CD14-positive monocyte (primary cell): ENCODE results near the gene CDYL2. TPM values are rescaled to one million over a fixed set of nuclear protein-coding genes. Genes with fewer than 3 reads are reported as not detected.

Experiments used
- DNase-seq, 3 donors: peaks; one replicate each; pipeline ENCODE4 v3.0.0-alpha.2; 2011 to 2022
- H2AFZ ChIP-seq: 2 replicates; pipeline ENCODE4 v1.6.0; 2012; ENCODE audit warnings: mild to moderate bottlenecking, low read depth, low read length, inconsistent platforms; ENCODE audit not compliant: insufficient read depth, poor library complexity, severe bottlenecking
- H3K27ac ChIP-seq, 2 donors: 1 replicate in 1 of 2; 2 replicates in 1 of 2; pipeline ENCODE4 v1.5.1; 2012 to 2013; ENCODE audit warnings: low read length in 2 of 2, control low read depth in 1 of 2, inconsistent platforms in 1 of 2, low read depth in 1 of 2, mild to moderate bottlenecking in 1 of 2
- H3K27me3 ChIP-seq, 2 donors: one replicate each; pipeline versions ENCODE4 v1.6.0 to v1.6.1; 2011 to 2013; ENCODE audit warnings: low read length in 2 of 2; ENCODE audit not compliant: control insufficient read depth in 2 of 2, insufficient read depth in 2 of 2
- H3K36me3 ChIP-seq, 2 donors: replicated peaks in 1 of 2; 1 replicate in 1 of 2; 2 replicates in 1 of 2; pipeline versions ENCODE4 v1.5.1 to v1.6.1; 2012 to 2013; ENCODE audit warnings: low read length in 2 of 2, control low read depth in 1 of 2, inconsistent platforms in 1 of 2, mild to moderate bottlenecking in 1 of 2; ENCODE audit not compliant: insufficient read depth in 2 of 2, control insufficient read depth in 1 of 2
- H3K4me1 ChIP-seq, 2 donors: 1 replicate in 1 of 2; 2 replicates in 1 of 2; pipeline versions ENCODE4 v1.5.1 to v1.6.1; 2012 to 2013; ENCODE audit warnings: low read length in 2 of 2, control low read depth in 1 of 2, inconsistent platforms in 1 of 2, mild to moderate bottlenecking in 1 of 2, moderate library complexity in 1 of 2; ENCODE audit not compliant: insufficient read depth in 2 of 2, control insufficient read depth in 1 of 2
- H3K4me2 ChIP-seq: replicated peaks from 2 replicates; pipeline ENCODE3; 2012; ENCODE audit warnings: low read length, moderate library complexity, mild to moderate bottlenecking; ENCODE audit not compliant: poor library complexity, severe bottlenecking; ENCODE audit errors: extremely low read depth
- H3K4me3 ChIP-seq, 3 experiments: fragments of 200-600 bp in 1 of 3; sonication (generic) in 1 of 3; replicated peaks in 1 of 3; 1 replicate in 2 of 3; 2 replicates in 1 of 3; pipeline ENCODE4 v1.5.1; 2011 to 2013; ENCODE audit warnings: low read length in 3 of 3, mild to moderate bottlenecking in 3 of 3, control low read depth in 2 of 3, low read depth in 2 of 3, inconsistent platforms in 1 of 3, moderate library complexity in 1 of 3
- H3K79me2 ChIP-seq: 2 replicates; pipeline ENCODE4 v1.6.0; 2012; ENCODE audit warnings: mild to moderate bottlenecking, control low read depth, inconsistent platforms, low read length, moderate library complexity; ENCODE audit not compliant: insufficient read depth
- H3K9ac ChIP-seq: 2 replicates; pipeline ENCODE4 v1.6.0; 2017; ENCODE audit warnings: low read length, mild to moderate bottlenecking; ENCODE audit not compliant: insufficient read depth, poor library complexity, severe bottlenecking
- H3K9me3 ChIP-seq, 2 donors: replicated peaks in 1 of 2; 1 replicate in 1 of 2; 2 replicates in 1 of 2; pipeline versions ENCODE4 v1.5.1 to v1.6.1; 2012 to 2013; ENCODE audit warnings: low read length in 2 of 2, control low read depth in 1 of 2; ENCODE audit not compliant: control insufficient read depth in 1 of 2, insufficient read depth in 1 of 2
- H4K20me1 ChIP-seq: 2 replicates; pipeline ENCODE4 v1.6.0; 2012; ENCODE audit warnings: mild to moderate bottlenecking, low read length, control low read depth, moderate library complexity; ENCODE audit not compliant: insufficient read depth
- H3K27ac Mint-ChIP-seq, 7 donors: one replicate each; pipeline ENCODE4 v1.8.0; 2020; ENCODE audit warnings: mild to moderate bottlenecking in 7 of 7, mixed read lengths in 7 of 7, moderate library complexity in 6 of 7, inconsistent platforms in 2 of 7
- H3K27me3 Mint-ChIP-seq, 3 donors: one replicate each; pipeline ENCODE4 v1.8.0; 2021 to 2022; ENCODE audit warnings: low read depth in 3 of 3, mild to moderate bottlenecking in 3 of 3, mixed read lengths in 3 of 3, moderate library complexity in 3 of 3, inconsistent platforms in 1 of 3
- H3K36me3 Mint-ChIP-seq, 2 donors: one replicate each; pipeline ENCODE4 v1.8.0; 2020; ENCODE audit warnings: mixed read lengths in 2 of 2, inconsistent platforms in 1 of 2, mild to moderate bottlenecking in 1 of 2
- H3K4me1 Mint-ChIP-seq: one replicate; pipeline ENCODE4 v1.8.0; 2020; ENCODE audit warnings: mild to moderate bottlenecking, mixed read lengths
- H3K4me3 Mint-ChIP-seq, 2 donors: one replicate each; pipeline ENCODE4 v1.8.0; 2020; ENCODE audit warnings: mild to moderate bottlenecking in 2 of 2, mixed read lengths in 2 of 2, moderate library complexity in 1 of 2
- H3K9me3 Mint-ChIP-seq, 7 donors: one replicate each; pipeline ENCODE4 v1.8.0; 2020 to 2022; ENCODE audit warnings: mixed read lengths in 7 of 7, mild to moderate bottlenecking in 6 of 7, moderate library complexity in 6 of 7, inconsistent platforms in 2 of 7
- CTCF ChIP-seq: fragments of 200-600 bp; IDR thresholded peaks from one replicate; pipeline ENCODE4 v1.8.0; 2022; ENCODE audit warnings: antibody characterized with exemption, mild to moderate bottlenecking
- WGBS: methylation state at CpG from one replicate; pipeline ENCODE4 v1.1.5; 2013; ENCODE audit warnings: missing lambda C conversion rate; ENCODE audit not compliant: insufficient coverage; 5-methylcytosine and 5-hydroxymethylcytosine counted together
- intact Hi-C, 2 donors: fragments of 100-400 bp; cut with micrococcal nuclease; formaldehyde crosslinking; loops; one replicate each; pipeline versions ENCODE4 v1.15.0 to v1.15.1; 2023
- polyA minus RNA-seq: library from RNA; depleted of rRNA, polyadenylated mRNA; stranded (reverse); fragments of >200 nt; gene quantifications from 2 replicates; pipeline ENCODE4 v1.2.3, GENCODE V29; 2012
- polyA plus RNA-seq, 3 donors: library from polyadenylated mRNA; depleted of rRNA in 1 of 3; unstranded in 2 of 3; stranded (reverse) in 1 of 3; fragments of 300-500 nt in 2 of 3; fragments of >200 nt in 1 of 3; fragmentation: Illumina TruSeq in 2 of 3; gene quantifications; 1 replicate in 2 of 3; 2 replicates in 1 of 3; pipeline ENCODE4 v1.2.3, GENCODE V29; 2012 to 2021
- total RNA-seq, 12 experiments: library from RNA in 1 of 12; stranded (reverse) in 1 of 12; fragments of 120-200 nt in 1 of 12; gene quantifications; one replicate each; pipeline ENCODE4 v1.2.4 and lab custom pipeline; 2013 to 2026; ENCODE audit warnings: mixed read lengths in 6 of 12, inconsistent platforms in 1 of 12

Gene CDYL2
- 13.3 TPM for total RNA-seq (2013)
- 1 to 10 TPM in 1 of 3 donors, under 1 TPM in 2; 0.42 to 2.6 (median 0.93) TPM for polyA plus RNA-seq
- polyA minus RNA-seq: 3.2 and 5.5 TPM in 2 replicates
- total RNA-seq (lab: John Stamatoyannopoulos, UW): 15.6 to 77.7 (median 29.6) reads per million in 11 experiments

- Histone ChIP-seq H2AFZ (peak within 1 kb of the TSS; percentile 64), H3K4me2 (peak within 1 kb of the TSS; percentile 77), H3K36me3 (no peaks in the 10 kb centered on the region), H3K27me3 (peaks cover 6 to 12% of the 10 kb centered on the region in 2 donors), H4K20me1 (no peaks in the 10 kb centered on the region), H3K4me3 (peak within 1 kb of the TSS; percentile 43 to 82 (median 73)), H3K9me3 (no peaks in the 10 kb centered on the region), H3K4me1 (peaks cover 30 to 33% of the 10 kb centered on the region in 2 donors), H3K27ac (no peak within 1 kb of the TSS), H3K9ac (peak within 1 kb of the TSS; percentile 27), H3K79me2 (peaks cover 4% of the 10 kb centered on the region)
- DNase-seq: peak in 2 of 3 donors; percentile 14 to 37
- peaks cover 0 to 5% (median 0%) of the 10 kb centered on the region in 7 donors for H3K9me3 Mint-ChIP-seq
- TF ChIP-seq CTCF: no peak
- WGBS: 2% methylated on average over 46 of the region's 63 CpGs
- H3K36me3 Mint-ChIP-seq: peaks cover 4 to 6% of the 10 kb centered on the region in 2 donors
- H3K27ac Mint-ChIP-seq: peak within 1 kb of the TSS; percentile 33 to 94 (median 86)
- H3K4me1 Mint-ChIP-seq: peaks cover 14% of the 10 kb centered on the region
- peak within 1 kb of the TSS; percentile 99 for H3K4me3 Mint-ChIP-seq
- peaks cover 8 to 14% (median 11%) of the 10 kb centered on the region in 3 donors for H3K27me3 Mint-ChIP-seq
- intact Hi-C loops: loop anchor here (5.0 kb wide), 2 partner anchors 127 to 257 kb away; no protein-coding TSS in a partner anchor
Measured at GRCh38 chr16:80804526-80805383, at the start of gene CDYL2. TSS of gene CDYL2 (minus strand) at chr16:80804598. CDS start at chr16:80804173, 425 bp downstream.

GRCh38 chr16:80852261-80852872, 48.0 kb upstream of the CDYL2 start:
- H2AFZ ChIP-seq: no peak overlapping the region
- no peaks in the 10 kb centered on the region for H3K27me3 ChIP-seq
- H3K9me3 ChIP-seq: no peaks in the 10 kb centered on the region
- H3K36me3 ChIP-seq: no peaks in the 10 kb centered on the region
- Mint-ChIP-seq H3K36me3 (no peaks in the 10 kb centered on the region), H3K4me1 (no peaks in the 10 kb centered on the region), H3K27ac (no peak overlapping the region), H3K27me3 (peaks cover 0 to 2% (median 0%) of the 10 kb centered on the region in 3 donors), H3K4me3 (no peak overlapping the region), H3K9me3 (no peaks in the 10 kb centered on the region)
- intact Hi-C loops: no loop called here
- H3K4me2 ChIP-seq: no peak overlapping the region
- peak; percentile 52 for TF ChIP-seq CTCF
- no peak for DNase-seq
- no peaks in the 10 kb centered on the region for H3K79me2 ChIP-seq
- no peaks in the 10 kb centered on the region for H3K4me1 ChIP-seq
- no peak overlapping the region for H3K9ac ChIP-seq
- H3K4me3 ChIP-seq: no peak overlapping the region
- H4K20me1 ChIP-seq: no peaks in the 10 kb centered on the region
- no peak overlapping the region for H3K27ac ChIP-seq
- 100% methylated on average over 3 of the region's 5 CpGs for WGBS
